Stimulated activated CD4-positive, alpha-beta T cell treated with anti-CD3 and anti-CD28 coated beads, Interleukin-2, amount 100 ng/mL, for 4 hours (primary cell): ENCODE measurements around the gene MUC7.
"Not testable (repeated sequence)": the region's sequence is repeated elsewhere in the genome, so short reads cannot be mapped to it uniquely, and the experiment has no call there.

Experiments used
- DNase-seq: peaks from one replicate; pipeline ENCODE4 v3.0.0-alpha.2; 2020; ENCODE audit warnings: low read depth

MUC7 gene

GRCh38 chr4:70471897-70472296, at the start of gene MUC7:
Gene MUC7 (plus strand): TSS chr4:70472197. CDS start chr4:70474022, 1,825 bp downstream.
- DNase-seq, result no peak

- DNase-seq, result no peak
These were observed 46.7 kb upstream of the MUC7 start for GRCh38 chr4:70425306-70425705.

GRCh38 chr4:70426789-70427188, 45.2 kb upstream of the MUC7 start:
- no peak for DNase-seq

- DNase-seq, result no peak
These were observed 34.8 kb upstream of the MUC7 start for GRCh38 chr4:70437197-70437596.

GRCh38 chr4:70442474-70442873, 29.5 kb upstream of the MUC7 start:
- no peak for DNase-seq

GRCh38 chr4:70443329-70443728, 28.7 kb upstream of the MUC7 start:
- DNase-seq, result no peak

- DNase-seq, result no peak
These were observed 22.8 kb upstream of the MUC7 start for GRCh38 chr4:70449220-70449619.

- no peak for DNase-seq
These were observed 19.1 kb upstream of the MUC7 start for GRCh38 chr4:70452946-70453345.

GRCh38 chr4:70463335-70463734, 8.7 kb upstream of the MUC7 start:
- DNase-seq, result no peak

GRCh38 chr4:70473679-70474078, 1.7 kb downstream of the MUC7 start:
- no peak for DNase-seq

GRCh38 chr4:70488748-70489147, 16.8 kb downstream of the MUC7 start:
- DNase-seq, result no peak

GRCh38 chr4:70496231-70496630, 24.2 kb downstream of the MUC7 start:
- no peak for DNase-seq

- not testable (repeated sequence) for DNase-seq
These were observed 29.8 kb downstream of the MUC7 start for GRCh38 chr4:70501838-70502237.

GRCh38 chr4:70504733-70505132, 32.7 kb downstream of the MUC7 start:
- DNase-seq, result no peak

GRCh38 chr4:70505151-70505748, 33.3 kb downstream of the MUC7 start:
- DNase-seq, result peak; percentile 24

GRCh38 chr4:70508801-70509200, 36.8 kb downstream of the MUC7 start:
- no peak for DNase-seq

- no peak for DNase-seq
These were observed 39.4 kb downstream of the MUC7 start for GRCh38 chr4:70511365-70511764.

- no peak for DNase-seq
These were observed 43.6 kb downstream of the MUC7 start for GRCh38 chr4:70515367-70516250.

GRCh38 chr4:70518269-70518668, 46.3 kb downstream of the MUC7 start, which contains the start of gene AMTN:
Gene AMTN (plus strand): TSS chr4:70518569. CDS start chr4:70518778, 209 bp downstream.
- DNase-seq, result no peak

GRCh38 chr4:70518716-70519115, 46.7 kb downstream of the MUC7 start:
- DNase-seq, result no peak

- DNase-seq, result no peak
These were observed 50.6 kb downstream of the MUC7 start for GRCh38 chr4:70522626-70523025.

GRCh38 chr4:70530997-70531396, 59.0 kb downstream of the MUC7 start:
- no peak for DNase-seq

- no peak for DNase-seq
These were observed 60.0 kb downstream of the MUC7 start for GRCh38 chr4:70531981-70532380.
